Type B pancreatic cell (in vitro differentiated cells): Measurements from ENCODE around the gene TIAM1. TPM values are rescaled to one million over a fixed set of nuclear protein-coding genes. Genes with fewer than 3 reads are reported as not detected.

Source experiments
- DNase-seq: peaks from one replicate; pipeline ENCODE4 v3.0.0; 2021; ENCODE audit warnings: mixed read lengths; ENCODE audit not compliant: unreplicated experiment; ENCODE audit errors: extremely low spot score
- H3K27ac Mint-ChIP-seq: 2 replicates; pipeline ENCODE4 v1.8.0; 2021; ENCODE audit warnings: mild to moderate bottlenecking, mixed read lengths
- H3K27me3 Mint-ChIP-seq: 2 replicates; pipeline ENCODE4 v1.8.0; 2021; ENCODE audit warnings: mixed read lengths
- H3K36me3 Mint-ChIP-seq: 2 replicates; pipeline ENCODE4 v1.8.0; 2021; ENCODE audit warnings: mixed read lengths
- H3K4me1 Mint-ChIP-seq: one replicate; pipeline ENCODE4 v1.8.0; 2021; ENCODE audit warnings: mixed read lengths; ENCODE audit not compliant: unreplicated experiment
- H3K4me3 Mint-ChIP-seq: 2 replicates; pipeline ENCODE4 v1.8.0; 2021; ENCODE audit warnings: mild to moderate bottlenecking, mixed read lengths
- H3K9me3 Mint-ChIP-seq: 2 replicates; pipeline ENCODE4 v1.8.0; 2021; ENCODE audit warnings: mixed read lengths
- CTCF ChIP-seq: fragments of 200-600 bp; sonication (generic); conservative IDR thresholded peaks from 2 replicates; pipeline ENCODE4 v1.5.0; 2021; ENCODE audit warnings: antibody characterized with exemption, mild to moderate bottlenecking
- total RNA-seq: library from RNA; stranded (reverse); gene quantifications from 2 replicates; pipeline ENCODE4 v1.2.1, GENCODE V29; 2021; ENCODE audit warnings: low replicate concordance

Gene TIAM1
- total RNA-seq, 1 donor from 2014 or later = 49.3 TPM

GRCh38 chr21:31201548-31201947 is 142.5 kb downstream of the TIAM1 start:
- Mint-ChIP-seq H3K4me3 (no peak overlapping the region), H3K4me1 (peaks cover 18% of the 10 kb centered on the region), H3K9me3 (no peaks in the 10 kb centered on the region), H3K27ac (no peak overlapping the region), H3K36me3 (peaks cover 13% of the 10 kb centered on the region), H3K27me3 (no peaks in the 10 kb centered on the region)
- DNase-seq = no peak
- no peak for TF ChIP-seq CTCF

GRCh38 chr21:31201144-31201543 is 142.9 kb downstream of the TIAM1 start:
- H3K4me3 Mint-ChIP-seq = no peak overlapping the region
- no peaks in the 10 kb centered on the region for H3K9me3 Mint-ChIP-seq
- no peak for TF ChIP-seq CTCF
- H3K27ac Mint-ChIP-seq = no peak overlapping the region
- H3K36me3 Mint-ChIP-seq = peaks cover 13% of the 10 kb centered on the region
- DNase-seq = no peak
- peaks cover 18% of the 10 kb centered on the region for H3K4me1 Mint-ChIP-seq
- H3K27me3 Mint-ChIP-seq = no peaks in the 10 kb centered on the region

GRCh38 chr21:31198575-31198974 is 145.5 kb downstream of the TIAM1 start:
- TF ChIP-seq CTCF = peak; percentile 90
- no peaks in the 10 kb centered on the region for H3K9me3 Mint-ChIP-seq
- no peaks in the 10 kb centered on the region for H3K27me3 Mint-ChIP-seq
- H3K36me3 Mint-ChIP-seq = peaks cover 8% of the 10 kb centered on the region
- H3K4me1 Mint-ChIP-seq = peaks cover 9% of the 10 kb centered on the region
- no peak overlapping the region for H3K27ac Mint-ChIP-seq
- H3K4me3 Mint-ChIP-seq = no peak overlapping the region
- no peak for DNase-seq

DNA sequence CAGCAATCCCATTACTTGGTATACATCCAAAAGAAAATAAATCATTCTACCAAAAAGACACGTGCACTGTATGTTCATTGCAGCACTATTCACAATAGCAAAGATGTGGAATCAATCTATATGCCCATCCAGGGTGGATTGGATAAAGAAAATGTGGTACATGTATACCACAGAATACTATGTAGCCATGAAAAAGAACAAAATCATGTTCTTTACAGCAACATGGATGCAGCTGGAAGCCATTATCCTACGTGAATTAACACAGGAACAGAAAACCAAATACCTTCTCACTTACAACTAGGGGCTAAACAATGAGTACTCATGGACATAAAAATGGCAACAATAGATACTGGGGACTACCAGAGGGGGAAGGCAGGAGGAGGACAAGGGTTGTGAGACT is 147.3 kb downstream of the TIAM1 start:
- H3K27ac Mint-ChIP-seq = no peak overlapping the region
- peaks cover 4% of the 10 kb centered on the region for H3K36me3 Mint-ChIP-seq
- no peak for DNase-seq
- no peak for TF ChIP-seq CTCF
- H3K27me3 Mint-ChIP-seq = no peaks in the 10 kb centered on the region
- H3K4me3 Mint-ChIP-seq = no peak overlapping the region
- H3K4me1 Mint-ChIP-seq = peaks cover 5% of the 10 kb centered on the region
- no peaks in the 10 kb centered on the region for H3K9me3 Mint-ChIP-seq

- H3K27ac Mint-ChIP-seq = no peak overlapping the region
- TF ChIP-seq CTCF = no peak
- no peaks in the 10 kb centered on the region for H3K27me3 Mint-ChIP-seq
- no peak overlapping the region for H3K4me3 Mint-ChIP-seq
- H3K9me3 Mint-ChIP-seq = no peaks in the 10 kb centered on the region
- H3K4me1 Mint-ChIP-seq = peaks cover 10% of the 10 kb centered on the region
- peaks cover 7% of the 10 kb centered on the region for H3K36me3 Mint-ChIP-seq
- no peak for DNase-seq
These were observed 148.6 kb downstream of the TIAM1 start for GRCh38 chr21:31195334-31196015.
